Transverse colon (tissue), 4 donors: ENCODE data around the gene CXCR6.

Experiments used
- CTCF ChIP-seq, 5 experiments: fragments of 200-600 bp in 3 of 5; fragments of 450-650 bp in 2 of 5; sonication (generic) in 3 of 5; IDR thresholded peaks; 1 replicate in 2 of 5; 2 replicates in 3 of 5; pipeline ENCODE4 v1.5.1; 2016 to 2017; ENCODE audit warnings: antibody characterized with exemption in 5 of 5, inconsistent platforms in 3 of 5, mild to moderate bottlenecking in 2 of 5, moderate library complexity in 1 of 5
- POLR2AphosphoS5 ChIP-seq, 3 donors: sonication (generic); formaldehyde crosslinking; IDR thresholded peaks; one replicate each; pipeline ENCODE4 v1.6.1; 2016; ENCODE audit warnings: antibody characterized with exemption in 3 of 3

DNA sequence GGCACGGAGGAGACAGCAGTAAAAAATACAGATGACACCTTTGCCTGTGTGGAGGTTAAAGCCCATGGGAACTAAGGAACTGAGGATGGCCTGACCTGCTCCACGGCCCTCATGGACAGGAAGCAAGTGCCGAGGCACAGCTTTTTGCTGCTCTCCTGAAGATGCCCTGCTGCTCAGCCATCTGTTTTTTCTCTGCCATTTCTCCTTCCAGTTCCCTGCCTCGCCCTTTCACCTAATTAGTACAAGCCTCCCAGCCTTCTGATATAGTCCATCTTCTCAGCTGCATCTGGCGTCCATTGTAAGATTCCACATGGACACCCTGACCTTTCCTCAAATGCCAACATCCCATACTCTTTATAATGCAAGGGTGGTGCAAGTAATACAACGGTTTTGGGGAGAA lies 11.8 kb upstream of the CXCR6 start:
- no peak for TF ChIP-seq POLR2AphosphoS5 (IDR thresholded peaks at IDR 0.05)
- TF ChIP-seq CTCF (IDR thresholded peaks at IDR 0.05), result no peak
